Dermis blood vessel endothelial cell (primary cell): Measurements from ENCODE around the gene CYSRT1. TPM values are rescaled to one million over a fixed set of nuclear protein-coding genes. Genes with fewer than 3 reads are reported as not detected.
A peak's percentile ranks its signal among the peaks of the same experiment; 100 is the strongest.

ENCODE experiments used
- DNase-seq: peaks from one replicate; pipeline ENCODE4 v3.0.0; 2010
- total RNA-seq: library from RNA; depleted of rRNA; stranded (reverse); fragments of >200 nt; gene quantifications from 2 replicates; pipeline ENCODE4 v1.2.3, GENCODE V29; 2014

CYSRT1 gene
- total RNA-seq, 1 donor from 2014 or later, result 0.17 TPM

- DNase-seq, result no peak
Observed at GRCh38 chr9:137253717-137254623, 29.0 kb downstream of the CYSRT1 start.

GRCh38 chr9:137254624-137255447, 29.9 kb downstream of the CYSRT1 start, which contains the start of gene NELFB:
Gene NELFB (plus strand): TSS chr9:137255327.
- DNase-seq, result peak; percentile 86

GRCh38 chr9:137255448-137256114, 30.6 kb downstream of the CYSRT1 start:
- peak; percentile 41 for DNase-seq

GRCh38 chr9:137256362-137256761, 31.4 kb downstream of the CYSRT1 start:
- DNase-seq, result no peak

GRCh38 chr9:137256856-137257255, 31.9 kb downstream of the CYSRT1 start:
- no peak for DNase-seq

- DNase-seq, result peak; percentile 53
Observed at GRCh38 chr9:137262173-137262908, 37.4 kb downstream of the CYSRT1 start.

GRCh38 chr9:137262909-137263285, 37.9 kb downstream of the CYSRT1 start:
- DNase-seq, result no peak

GRCh38 chr9:137263506-137263905, 38.5 kb downstream of the CYSRT1 start:
- no peak for DNase-seq

- DNase-seq, result no peak
Observed at GRCh38 chr9:137264067-137264466, 39.1 kb downstream of the CYSRT1 start.

GRCh38 chr9:137265496-137266161, 40.7 kb downstream of the CYSRT1 start:
- DNase-seq, result no peak

GRCh38 chr9:137266162-137266527, 41.2 kb downstream of the CYSRT1 start:
- no peak for DNase-seq

- no peak for DNase-seq
Observed at GRCh38 chr9:137266585-137267453, 41.8 kb downstream of the CYSRT1 start.

GRCh38 chr9:137267933-137268355, 43.0 kb downstream of the CYSRT1 start:
- peak; percentile 36 for DNase-seq

GRCh38 chr9:137268538-137269201, 43.7 kb downstream of the CYSRT1 start:
- peak; percentile 72 for DNase-seq

- peak; percentile 63 for DNase-seq
Observed at GRCh38 chr9:137269231-137269772, 44.3 kb downstream of the CYSRT1 start.

- no peak for DNase-seq
Observed at GRCh38 chr9:137270929-137271695, 46.1 kb downstream of the CYSRT1 start.

- DNase-seq, result no peak
Observed at GRCh38 chr9:137271696-137272076, 46.7 kb downstream of the CYSRT1 start.

GRCh38 chr9:137272241-137273094, 47.5 kb downstream of the CYSRT1 start:
- DNase-seq, result no peak
